ENCODE measurements around the gene TTC27. TPM values are rescaled to one million over a fixed set of nuclear protein-coding genes. Genes with fewer than 3 reads are reported as not detected.
"Not testable (repeated sequence)": the region's sequence is repeated elsewhere in the genome, so short reads cannot be mapped to it uniquely, and the experiment has no call there.

The TTC27 gene
- total RNA-seq, 2 experiments from 2014 or later = 14.9 to 20.9 TPM

- H3K4me3 Mint-ChIP-seq; CTCF ChIA-PET; DNase-seq; H3K4me1 Mint-ChIP-seq (ENCODE audit: low read depth); ATAC-seq; H3K27me3 Mint-ChIP-seq (ENCODE audit: low read depth); H3K9me3 Mint-ChIP-seq (ENCODE audit: insufficient read depth); H3K27ac Mint-ChIP-seq: not testable (repeated sequence)
- peaks cover 19% of the 10 kb centered on the region for H3K36me3 Mint-ChIP-seq (ENCODE audit: low read depth)
- POLR2A ChIA-PET = interaction anchor here (0.6 kb wide), 1 partner anchor 31 kb away, joined by 3 read pairs; no protein-coding TSS in a partner anchor
Observed at GRCh38 chr2:32726678-32727077, 98.8 kb downstream of the TTC27 start.

DNA sequence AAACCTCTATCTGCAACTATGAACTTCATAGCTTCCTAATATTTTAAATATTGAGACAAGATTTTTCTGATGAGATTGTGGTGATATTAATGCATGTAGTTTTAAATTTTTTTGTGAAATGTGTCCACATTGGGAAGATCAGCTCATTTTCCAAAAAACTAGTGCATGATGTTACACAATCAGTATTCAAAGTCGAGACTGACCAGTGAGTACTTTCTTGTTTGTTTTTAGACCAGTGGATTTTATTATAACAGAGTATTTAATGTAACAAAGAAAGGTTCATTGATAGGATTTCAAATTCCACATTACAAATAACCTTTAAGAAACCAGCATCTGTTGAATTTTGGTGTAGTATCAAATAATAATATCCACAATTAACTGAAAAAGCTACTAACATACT lies 99.3 kb downstream of the TTC27 start:
- ATAC-seq = no peak
- no peak overlapping the region for H3K27ac Mint-ChIP-seq
- ChIA-PET CTCF (no interaction called here), POLR2A (interaction anchor here (0.6 kb wide), 1 partner anchor 32 kb away, joined by 3 read pairs; no protein-coding TSS in a partner anchor)
- no peaks in the 10 kb centered on the region for H3K9me3 Mint-ChIP-seq (ENCODE audit: insufficient read depth)
- peaks cover 19% of the 10 kb centered on the region for H3K36me3 Mint-ChIP-seq (ENCODE audit: low read depth)
- no peaks in the 10 kb centered on the region for H3K4me1 Mint-ChIP-seq (ENCODE audit: low read depth)
- no peak for DNase-seq
- H3K27me3 Mint-ChIP-seq (ENCODE audit: low read depth) = no peaks in the 10 kb centered on the region
- H3K4me3 Mint-ChIP-seq = no peak overlapping the region

GRCh38 chr2:32730958-32731357 lies 103.1 kb downstream of the TTC27 start:
- H3K4me3 Mint-ChIP-seq; POLR2A ChIA-PET; H3K27ac Mint-ChIP-seq; H3K4me1 Mint-ChIP-seq (ENCODE audit: low read depth); DNase-seq; CTCF ChIA-PET; H3K36me3 Mint-ChIP-seq (ENCODE audit: low read depth); H3K27me3 Mint-ChIP-seq (ENCODE audit: low read depth); H3K9me3 Mint-ChIP-seq (ENCODE audit: insufficient read depth); ATAC-seq: not testable (repeated sequence)

DNA sequence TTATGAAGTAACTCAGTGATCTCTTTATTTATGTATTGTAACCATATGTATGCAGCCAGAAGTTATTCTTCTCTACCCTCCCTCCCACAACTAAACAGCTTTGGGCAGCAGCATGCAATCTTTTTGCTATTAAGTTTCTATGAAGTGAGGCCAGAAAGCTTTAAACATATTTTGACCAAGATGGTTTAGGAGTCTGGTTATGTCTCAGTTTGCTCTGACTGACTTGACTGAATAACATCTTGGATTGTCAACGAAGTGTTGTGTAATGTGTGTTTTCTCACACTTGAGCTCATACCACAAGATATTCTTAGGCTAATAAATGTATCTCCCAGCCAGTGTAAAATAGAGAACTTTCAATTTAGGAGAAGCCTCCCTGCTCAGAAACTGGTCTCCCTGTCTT lies 104.3 kb downstream of the TTC27 start:
- Mint-ChIP-seq H3K4me1 (ENCODE audit: low read depth) (no peaks in the 10 kb centered on the region), H3K27me3 (ENCODE audit: low read depth) (no peaks in the 10 kb centered on the region), H3K9me3 (ENCODE audit: insufficient read depth) (no peaks in the 10 kb centered on the region), H3K27ac (no peak overlapping the region), H3K36me3 (ENCODE audit: low read depth) (peaks cover 6% of the 10 kb centered on the region), H3K4me3 (no peak overlapping the region)
- POLR2A ChIA-PET = no interaction called here
- no peak for ATAC-seq
- DNase-seq = no peak
- CTCF ChIA-PET = no interaction called here

DNA sequence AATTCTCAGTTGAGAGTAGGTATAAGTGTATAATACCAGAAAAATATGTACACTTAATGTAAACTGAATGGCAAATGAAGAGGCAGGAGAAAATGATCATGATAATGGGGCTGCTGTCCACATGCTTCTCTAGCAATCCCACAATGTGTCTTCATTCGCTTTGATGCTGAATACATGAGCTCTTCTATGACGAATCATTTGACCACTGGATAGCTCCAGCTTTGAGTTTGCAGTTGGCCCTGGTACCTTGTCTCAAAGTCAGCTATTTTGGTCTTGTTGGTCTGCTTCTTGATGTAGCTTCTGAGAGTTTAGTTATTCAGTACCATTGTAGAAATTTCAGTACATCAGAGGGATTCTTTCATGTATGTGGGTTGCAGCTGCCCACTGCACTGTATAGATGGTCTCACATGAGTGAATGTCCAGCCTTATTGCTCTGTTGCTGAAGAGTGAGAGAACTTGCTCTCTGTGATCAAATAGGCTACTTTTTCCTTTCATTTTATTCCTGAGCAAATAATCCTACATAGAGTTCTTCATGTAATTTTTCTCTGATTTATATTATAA lies 105.1 kb downstream of the TTC27 start:
- no peak overlapping the region for H3K27ac Mint-ChIP-seq
- CTCF ChIA-PET = interaction anchor here (1.2 kb wide), 1 partner anchor 12 kb away, joined by 3 read pairs; no protein-coding TSS in a partner anchor

GRCh38 chr2:32735348-32735747 lies 107.5 kb downstream of the TTC27 start:
- ATAC-seq (no peak), DNase-seq (no peak)
- Mint-ChIP-seq H3K4me1 (ENCODE audit: low read depth) (no peaks in the 10 kb centered on the region), H3K36me3 (ENCODE audit: low read depth) (peaks cover 11% of the 10 kb centered on the region), H3K4me3 (no peak overlapping the region), H3K27me3 (ENCODE audit: low read depth) (no peaks in the 10 kb centered on the region), H3K27ac (no peak overlapping the region), H3K9me3 (ENCODE audit: insufficient read depth) (no peaks in the 10 kb centered on the region)
- CTCF ChIA-PET = interaction anchor here (1.7 kb wide), 1 partner anchor 9 kb away, joined by 4 read pairs; no protein-coding TSS in a partner anchor
- POLR2A ChIA-PET = no interaction called here

More for the DNA sequence above, 105.1 kb downstream of the TTC27 start:
- no peaks in the 10 kb centered on the region for H3K4me1 Mint-ChIP-seq (ENCODE audit: low read depth)
- DNase-seq (no peak), ATAC-seq (no peak)
- no peaks in the 10 kb centered on the region for H3K9me3 Mint-ChIP-seq (ENCODE audit: insufficient read depth)
- no peaks in the 10 kb centered on the region for H3K27me3 Mint-ChIP-seq (ENCODE audit: low read depth)
- H3K36me3 Mint-ChIP-seq (ENCODE audit: low read depth) = peaks cover 11% of the 10 kb centered on the region
- H3K4me3 Mint-ChIP-seq = no peak overlapping the region
- POLR2A ChIA-PET = no interaction called here

DNA sequence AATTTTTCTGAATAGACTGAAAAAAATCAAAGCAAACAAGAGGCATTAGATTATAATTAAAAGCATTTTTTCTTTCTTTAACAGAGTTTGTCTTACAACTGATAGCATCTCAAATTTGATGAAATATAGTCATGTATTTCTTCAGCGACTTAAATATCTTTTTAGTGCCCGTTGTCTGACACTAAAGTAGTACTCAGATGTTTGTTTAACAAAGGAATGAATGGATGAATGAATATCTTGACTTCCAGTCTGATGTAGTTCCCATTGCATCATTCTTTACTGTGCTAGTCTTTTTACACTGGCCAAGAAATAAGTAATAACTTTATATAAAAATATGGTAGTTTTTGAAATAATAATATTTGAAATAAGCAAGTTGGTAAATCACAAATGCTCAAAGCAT lies 111.1 kb downstream of the TTC27 start:
- peaks cover 26% of the 10 kb centered on the region for H3K36me3 Mint-ChIP-seq (ENCODE audit: low read depth)
- no peaks in the 10 kb centered on the region for H3K27me3 Mint-ChIP-seq (ENCODE audit: low read depth)
- no peak overlapping the region for H3K4me3 Mint-ChIP-seq
- ChIA-PET CTCF (no interaction called here), POLR2A (no interaction called here)
- H3K27ac Mint-ChIP-seq = no peak overlapping the region
- DNase-seq (no peak), ATAC-seq (no peak)
- no peaks in the 10 kb centered on the region for H3K9me3 Mint-ChIP-seq (ENCODE audit: insufficient read depth)
- no peaks in the 10 kb centered on the region for H3K4me1 Mint-ChIP-seq (ENCODE audit: low read depth)

DNA sequence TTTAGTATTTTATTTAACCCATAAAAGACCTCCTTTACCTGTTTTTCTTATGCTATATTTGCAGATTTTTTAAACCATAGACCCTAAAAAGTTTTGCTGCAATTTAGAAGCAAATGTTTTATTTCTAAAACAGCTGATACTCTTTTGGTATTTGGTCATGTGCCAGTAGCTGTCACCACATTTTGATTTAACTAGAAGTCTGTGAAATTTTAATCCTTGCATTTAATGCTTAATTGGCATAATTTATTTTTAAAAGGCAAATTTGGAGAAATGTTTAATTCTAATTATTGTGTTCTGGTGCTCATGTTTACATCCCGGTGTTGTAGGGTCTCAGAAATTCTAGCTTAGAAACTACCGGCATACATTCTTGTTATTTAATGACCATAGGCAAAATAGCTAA lies 111.8 kb downstream of the TTC27 start:
- CTCF ChIA-PET = no interaction called here
- Mint-ChIP-seq H3K4me1 (ENCODE audit: low read depth) (no peaks in the 10 kb centered on the region), H3K9me3 (ENCODE audit: insufficient read depth) (no peaks in the 10 kb centered on the region), H3K4me3 (no peak overlapping the region), H3K27ac (no peak overlapping the region), H3K27me3 (ENCODE audit: low read depth) (no peaks in the 10 kb centered on the region), H3K36me3 (ENCODE audit: low read depth) (peaks cover 31% of the 10 kb centered on the region)
- ATAC-seq = no peak
- POLR2A ChIA-PET = no interaction called here
- DNase-seq = no peak

GRCh38 chr2:32741575-32741974 lies 113.7 kb downstream of the TTC27 start:
- CTCF ChIA-PET = no interaction called here
- H3K27me3 Mint-ChIP-seq (ENCODE audit: low read depth) = no peaks in the 10 kb centered on the region
- H3K36me3 Mint-ChIP-seq (ENCODE audit: low read depth) = peaks cover 33% of the 10 kb centered on the region
- H3K4me3 Mint-ChIP-seq = no peak overlapping the region
- H3K4me1 Mint-ChIP-seq (ENCODE audit: low read depth) = no peaks in the 10 kb centered on the region
- POLR2A ChIA-PET = no interaction called here
- ATAC-seq (no peak), DNase-seq (no peak)
- no peak overlapping the region for H3K27ac Mint-ChIP-seq
- no peaks in the 10 kb centered on the region for H3K9me3 Mint-ChIP-seq (ENCODE audit: insufficient read depth)

GRCh38 chr2:32742376-32742775 lies 114.5 kb downstream of the TTC27 start:
- ATAC-seq (no peak), DNase-seq (no peak)
- Mint-ChIP-seq H3K4me1 (ENCODE audit: low read depth) (no peaks in the 10 kb centered on the region), H3K27me3 (ENCODE audit: low read depth) (no peaks in the 10 kb centered on the region), H3K4me3 (no peak overlapping the region), H3K9me3 (ENCODE audit: insufficient read depth) (no peaks in the 10 kb centered on the region), H3K27ac (no peak overlapping the region), H3K36me3 (ENCODE audit: low read depth) (peaks cover 31% of the 10 kb centered on the region)
- ChIA-PET POLR2A (no interaction called here), CTCF (no interaction called here)

DNA sequence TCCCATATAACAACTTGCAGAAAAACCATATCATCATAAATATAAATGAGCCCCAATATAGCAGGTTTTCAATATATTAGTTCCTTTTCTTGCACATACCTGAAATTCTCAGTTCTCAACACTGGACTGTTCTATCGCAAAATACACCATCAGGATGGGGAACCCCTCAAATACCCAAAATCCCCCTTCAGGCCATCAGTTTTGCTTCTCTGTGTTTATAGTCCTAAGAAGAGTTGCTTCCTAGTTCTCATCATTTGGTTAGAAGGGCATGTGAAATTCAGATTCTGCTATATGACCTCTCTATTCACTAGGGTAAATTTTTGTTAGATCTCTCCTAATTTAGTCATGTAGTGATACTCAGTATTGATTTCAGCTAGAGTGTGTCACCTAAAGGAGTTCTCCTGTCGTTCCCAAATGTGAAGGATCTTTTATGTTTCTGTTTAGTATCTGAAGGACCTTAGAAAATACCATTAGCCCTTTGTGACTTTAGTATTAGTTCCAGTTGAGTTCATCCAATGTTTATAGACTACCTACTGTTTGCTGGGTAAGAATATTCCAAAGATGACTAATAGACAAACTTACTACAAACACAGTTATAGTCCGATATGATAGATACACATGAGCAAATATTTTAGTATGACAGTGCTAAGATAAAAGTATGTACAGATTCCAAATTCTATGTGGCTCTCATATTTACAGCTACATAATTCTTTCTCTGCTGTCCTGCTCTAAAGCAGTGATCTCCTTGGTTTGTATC lies 115.8 kb downstream of the TTC27 start:
- ChIA-PET CTCF (interaction anchor here (1.3 kb wide), 1 partner anchor 11 kb away, joined by 3 read pairs; no protein-coding TSS in a partner anchor), POLR2A (no interaction called here)
- Mint-ChIP-seq H3K9me3 (ENCODE audit: insufficient read depth) (no peaks in the 10 kb centered on the region), H3K4me1 (ENCODE audit: low read depth) (no peaks in the 10 kb centered on the region), H3K27ac (no peak overlapping the region), H3K27me3 (ENCODE audit: low read depth) (no peaks in the 10 kb centered on the region), H3K4me3 (no peak overlapping the region), H3K36me3 (ENCODE audit: low read depth) (peaks cover 32% of the 10 kb centered on the region)
- ATAC-seq (no peak), DNase-seq (no peak)

DNA sequence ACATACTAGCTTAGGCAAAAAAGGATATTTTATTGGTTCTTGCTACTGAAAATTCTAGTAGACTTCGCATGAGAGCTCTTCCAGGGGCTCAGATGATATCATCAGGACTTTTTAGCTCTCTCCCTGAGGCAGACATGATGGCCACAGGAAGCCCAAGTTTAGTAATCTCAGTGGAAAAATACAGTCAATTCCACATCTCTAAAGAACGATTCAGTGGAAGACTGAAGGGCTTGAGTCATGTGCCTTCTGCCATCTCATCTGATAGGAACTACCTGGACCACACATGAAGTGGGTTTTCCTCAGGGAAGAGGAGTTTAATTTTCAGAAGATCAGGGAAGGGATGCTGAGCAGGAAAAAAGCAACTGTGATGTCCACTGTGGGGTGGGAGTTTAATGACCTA lies 117.3 kb downstream of the TTC27 start:
- no peak for ATAC-seq
- POLR2A ChIA-PET = no interaction called here
- H3K27ac Mint-ChIP-seq = no peak overlapping the region

More for the DNA sequence above, 117.3 kb downstream of the TTC27 start:
- Mint-ChIP-seq H3K4me3 (no peak overlapping the region), H3K4me1 (ENCODE audit: low read depth) (no peaks in the 10 kb centered on the region), H3K36me3 (ENCODE audit: low read depth) (peaks cover 39% of the 10 kb centered on the region), H3K9me3 (ENCODE audit: insufficient read depth) (no peaks in the 10 kb centered on the region), H3K27me3 (ENCODE audit: low read depth) (no peaks in the 10 kb centered on the region)
- CTCF ChIA-PET = interaction anchor here (1.3 to 1.4 kb wide), 2 partner anchors 10 to 12 kb away, joined by 3 to 4 read pairs; no protein-coding TSS in a partner anchor
- no peak for DNase-seq

Measured in activated CD8-positive, alpha-beta T cell treated with anti-CD3 and anti-CD28 coated beads, Interleukin-2, amount 10 ng/mL, durations not matched to agents 7 days and 5 days (primary cell).